Raji (cell line): ENCODE data around the gene HOXA1.
A peak's percentile ranks its signal among the peaks of the same experiment; 100 is the strongest.

Experiments used
- POLR2A ChIP-seq: IDR thresholded peaks from 2 replicates; pipeline ENCODE4 v1.6.1; 2011; ENCODE audit warnings: low read depth, low read length, control low read depth; ENCODE audit not compliant: insufficient read depth

Gene HOXA1

GRCh38 chr7:27095897-27096767, at the start of gene HOXA1:
HOXA1 (minus strand) TSS chr7:27096000; CDS start chr7:27095912, 88 bp downstream.
- peak; percentile 57 for TF ChIP-seq POLR2A

DNA sequence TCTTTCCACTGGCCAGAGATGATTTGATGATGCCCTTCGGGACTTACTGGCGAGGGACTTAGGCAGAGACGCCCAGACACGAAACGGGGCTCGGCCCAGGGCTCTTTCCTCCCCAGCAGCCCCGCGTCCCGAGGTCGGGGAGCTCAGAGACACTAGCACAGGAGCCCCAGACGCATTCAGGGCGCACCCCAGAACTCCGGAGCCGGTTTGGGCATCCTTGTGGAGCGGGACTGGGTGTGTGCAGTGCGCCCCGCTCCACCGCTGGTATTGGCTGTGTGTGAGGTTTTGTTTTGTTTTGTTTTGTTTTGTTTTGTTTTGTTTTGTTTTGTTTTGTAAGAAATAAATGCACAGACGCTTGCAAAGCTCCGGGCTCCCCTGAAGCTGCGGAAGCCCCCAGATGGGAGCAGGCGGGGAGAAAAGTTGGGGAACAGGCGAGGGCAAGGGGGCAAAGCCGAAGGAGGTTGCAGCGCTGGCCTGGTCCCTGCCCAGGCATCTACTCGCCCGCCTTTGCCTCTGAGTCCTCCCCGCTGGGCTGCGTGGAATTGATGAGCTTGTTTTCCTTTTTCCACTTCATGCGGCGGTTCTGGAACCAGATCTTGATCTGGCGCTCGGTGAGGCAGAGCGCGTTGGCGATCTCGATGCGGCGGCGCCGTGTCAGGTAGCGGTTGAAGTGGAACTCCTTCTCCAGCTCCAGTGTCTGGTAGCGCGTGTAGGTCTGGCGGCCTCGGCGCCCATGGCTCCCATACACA, 49.5 kb upstream of the HOXA1 start:
- TF ChIP-seq POLR2A: no peak

- TF ChIP-seq POLR2A: no peak
These were observed 49.0 kb upstream of the HOXA1 start for GRCh38 chr7:27144781-27145164.

DNA sequence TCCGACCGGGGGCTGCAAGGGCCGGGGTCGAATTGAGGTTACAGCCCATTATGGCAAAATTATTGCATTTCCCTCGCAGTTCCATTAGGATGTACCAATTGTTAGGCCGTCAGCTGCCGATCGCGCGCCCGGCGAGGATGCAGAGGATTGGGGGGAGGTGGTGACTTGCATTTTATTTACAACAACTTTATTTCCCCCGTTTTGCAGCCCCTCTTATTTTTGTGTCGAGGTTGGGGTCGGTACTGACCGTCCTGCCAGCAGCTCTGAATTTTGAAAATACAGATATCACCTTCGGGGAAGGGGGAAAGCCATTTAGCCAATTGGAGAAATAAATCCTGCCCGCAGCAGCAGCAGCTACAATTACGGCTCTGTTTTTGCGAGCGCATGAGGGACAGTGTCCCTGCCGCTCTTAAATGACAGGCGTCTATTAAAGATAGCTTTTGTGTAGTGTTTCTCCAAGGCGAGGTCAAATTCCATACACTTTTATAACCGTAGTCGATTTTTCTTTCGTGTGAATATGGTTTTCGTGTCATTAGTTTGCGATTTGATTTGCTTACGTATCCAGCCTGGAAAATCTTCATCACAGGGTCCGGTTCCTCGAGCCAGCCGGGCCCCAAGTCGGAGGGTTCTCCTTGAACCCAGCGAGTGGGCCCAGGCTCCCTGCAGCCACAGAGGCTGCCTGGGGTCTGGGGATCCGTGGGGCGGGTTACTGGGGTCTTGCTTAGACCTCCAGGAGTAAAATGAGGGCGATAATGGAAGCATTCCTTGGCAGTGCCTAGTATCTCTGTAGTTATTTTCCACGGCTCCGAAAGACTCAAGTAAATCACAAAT, 48.4 kb upstream of the HOXA1 start:
- no peak for TF ChIP-seq POLR2A

DNA sequence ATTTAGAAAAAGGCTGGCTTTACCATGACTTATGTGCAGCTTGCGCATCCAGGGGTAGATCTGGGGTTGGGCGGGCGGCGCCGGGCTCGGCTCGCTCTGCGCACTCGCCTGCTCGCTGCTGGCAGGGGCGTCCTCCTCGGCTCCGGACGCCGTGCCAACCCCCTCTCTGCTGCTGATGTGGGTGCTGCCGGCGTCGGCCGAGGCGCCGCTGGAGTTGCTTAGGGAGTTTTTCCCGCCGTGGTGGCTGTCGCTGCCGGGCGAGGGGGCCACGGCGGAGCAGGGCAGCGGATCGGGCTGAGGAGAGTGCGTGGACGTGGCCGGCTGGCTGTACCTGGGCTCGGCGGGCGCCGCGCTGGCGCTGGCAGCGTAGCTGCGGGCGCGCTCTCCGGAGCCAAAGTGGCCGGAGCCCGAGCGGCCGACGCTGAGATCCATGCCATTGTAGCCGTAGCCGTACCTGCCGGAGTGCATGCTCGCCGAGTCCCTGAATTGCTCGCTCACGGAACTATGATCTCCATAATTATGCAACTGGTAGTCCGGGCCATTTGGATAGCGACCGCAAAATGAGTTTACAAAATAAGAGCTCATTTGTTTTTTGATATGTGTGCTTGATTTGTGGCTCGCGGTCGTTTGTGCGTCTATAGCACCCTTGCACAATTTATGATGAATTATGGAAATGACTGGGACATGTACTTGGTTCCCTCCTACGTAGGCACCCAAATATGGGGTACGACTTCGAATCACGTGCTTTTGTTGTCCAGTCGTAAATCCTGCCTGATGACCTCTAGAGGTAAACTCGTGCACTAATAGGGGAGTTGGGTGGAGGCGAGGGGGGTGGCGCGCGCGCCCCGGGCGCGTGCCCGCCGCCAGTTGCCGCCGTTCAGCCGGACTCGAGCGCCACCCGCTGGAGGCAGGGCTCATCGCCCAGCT, 47.5 kb upstream of the HOXA1 start, which contains the start of gene HOXA5:
HOXA5 (minus strand) TSS at position 659 of the 927 bp plus-strand sequence; CDS start at position 585, 74 bp downstream.
- TF ChIP-seq POLR2A: no peak

DNA sequence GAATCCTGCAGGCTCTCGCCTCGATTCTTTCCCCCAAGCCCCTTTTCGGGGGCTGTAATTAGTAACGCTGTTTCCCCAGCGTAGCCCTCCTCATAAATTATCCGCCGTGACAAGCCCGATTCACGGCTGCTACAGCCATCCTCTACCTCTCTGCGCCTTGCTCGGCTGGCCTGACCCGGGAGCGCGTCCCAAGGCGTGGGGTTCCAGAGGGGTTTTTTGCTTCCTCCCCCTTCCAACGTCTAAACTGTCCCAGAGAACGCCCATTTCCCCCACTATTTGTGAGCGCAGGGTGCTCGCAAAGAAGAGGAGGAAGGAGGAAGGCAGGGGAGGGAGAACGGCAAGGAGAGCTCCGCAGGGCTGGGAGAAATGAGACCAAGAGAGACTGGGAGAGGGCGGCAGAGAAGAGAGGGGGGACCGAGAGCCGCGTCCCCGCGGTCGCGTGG, 46.8 kb upstream of the HOXA1 start:
- no peak for TF ChIP-seq POLR2A

- no peak for TF ChIP-seq POLR2A
These were observed 46.3 kb upstream of the HOXA1 start for GRCh38 chr7:27141923-27142579.

DNA sequence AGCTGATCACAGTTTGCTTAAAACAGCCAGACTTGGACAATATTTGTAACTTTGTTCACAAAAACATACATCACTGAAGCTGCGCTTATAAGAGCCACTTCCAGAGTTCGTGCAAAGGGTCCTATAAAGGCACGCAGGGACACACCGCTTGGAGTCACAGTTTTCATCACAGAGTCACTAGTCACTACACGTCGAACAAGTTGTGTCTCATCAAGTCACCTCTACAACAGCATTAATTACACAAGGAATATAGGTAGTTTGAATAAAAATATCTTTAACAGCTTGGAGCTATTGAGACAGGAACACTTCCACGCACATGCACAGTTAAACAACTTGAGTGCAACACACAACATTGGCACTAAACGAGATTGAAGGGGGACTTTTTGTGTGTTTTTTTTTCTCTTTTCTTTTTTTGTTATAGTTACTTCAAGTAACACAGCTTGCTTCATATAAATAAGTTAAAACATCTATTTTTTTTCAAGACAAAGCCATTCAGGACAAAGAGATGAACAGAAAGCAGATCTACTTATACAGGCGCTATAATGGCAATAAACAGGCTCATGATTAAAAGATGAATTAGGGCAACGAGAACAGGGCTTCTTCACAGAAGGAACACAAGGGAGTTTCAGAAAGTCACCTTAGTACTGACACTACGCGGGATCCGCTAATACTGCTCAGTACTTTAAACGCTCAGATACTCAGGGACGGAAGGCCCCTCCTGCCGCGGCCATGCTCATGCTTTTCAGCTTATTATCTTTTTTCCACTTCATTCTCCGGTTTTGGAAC, 45.5 kb upstream of the HOXA1 start:
- TF ChIP-seq POLR2A: no peak

- TF ChIP-seq POLR2A: no peak
These were observed 44.5 kb upstream of the HOXA1 start for GRCh38 chr7:27140126-27140857.

DNA sequence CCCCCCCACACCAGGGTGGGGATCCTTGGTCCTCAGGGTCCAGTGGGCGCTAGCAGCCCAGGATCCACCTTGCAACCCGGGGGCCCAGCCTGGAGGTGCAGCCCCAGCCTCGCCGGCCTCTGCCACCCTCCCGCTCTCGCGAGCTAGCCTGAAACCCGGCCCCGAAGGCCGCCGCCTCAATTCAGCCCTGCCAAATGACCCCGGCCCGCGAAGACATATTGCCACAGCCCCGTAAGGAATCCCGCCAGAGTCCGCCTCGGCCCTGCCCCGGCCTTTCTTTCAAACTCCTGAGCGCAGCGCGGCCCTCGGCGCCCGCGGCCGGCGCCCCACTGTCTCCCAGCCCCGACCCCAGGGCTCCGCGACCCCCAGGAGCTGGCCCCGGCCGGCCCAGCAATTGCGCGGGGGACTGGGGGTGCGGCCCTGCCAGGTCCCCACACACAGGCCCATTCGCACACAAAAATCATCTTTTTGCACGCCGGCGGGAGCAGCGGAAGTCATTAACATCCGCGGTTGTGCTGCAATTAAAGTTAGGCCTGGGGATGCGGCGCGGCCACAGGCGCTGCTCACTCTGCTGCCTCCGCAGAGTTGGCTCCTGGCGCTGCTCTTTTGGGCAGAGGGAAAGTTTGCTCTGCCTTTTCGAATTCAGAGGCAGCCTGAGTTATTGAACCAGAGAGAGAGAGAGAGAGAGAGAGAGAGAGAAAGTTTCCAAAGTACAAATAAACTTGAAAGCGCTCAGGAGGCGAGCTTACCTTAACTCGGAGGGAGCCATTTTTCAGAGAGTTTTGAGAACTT, 43.7 kb upstream of the HOXA1 start:
- no peak for TF ChIP-seq POLR2A

DNA sequence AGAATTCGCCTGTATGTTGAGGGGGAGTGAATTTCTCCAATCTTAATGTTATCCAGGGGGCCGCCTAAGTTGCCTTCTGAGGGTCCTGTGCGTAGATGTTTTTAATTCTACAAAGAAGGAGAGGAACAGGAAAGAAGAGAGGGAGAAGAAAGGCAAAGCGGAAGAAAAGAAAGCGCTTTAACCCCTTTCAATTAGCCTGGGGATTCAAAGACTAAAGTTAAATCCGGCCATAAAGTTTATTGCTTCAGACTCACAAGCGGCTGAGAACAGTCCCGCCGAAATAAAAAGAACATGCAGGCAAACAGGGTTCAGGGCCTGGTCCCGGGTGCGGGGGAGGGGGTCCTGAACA, 43.2 kb upstream of the HOXA1 start:
- TF ChIP-seq POLR2A: no peak
